ENCODE measurements around the gene BMP8A. TPM values are rescaled to one million over a fixed set of nuclear protein-coding genes. Genes with fewer than 3 reads are reported as not detected.

Gene BMP8A
- total RNA-seq, 1 donor from 2014 or later: not detected

DNA sequence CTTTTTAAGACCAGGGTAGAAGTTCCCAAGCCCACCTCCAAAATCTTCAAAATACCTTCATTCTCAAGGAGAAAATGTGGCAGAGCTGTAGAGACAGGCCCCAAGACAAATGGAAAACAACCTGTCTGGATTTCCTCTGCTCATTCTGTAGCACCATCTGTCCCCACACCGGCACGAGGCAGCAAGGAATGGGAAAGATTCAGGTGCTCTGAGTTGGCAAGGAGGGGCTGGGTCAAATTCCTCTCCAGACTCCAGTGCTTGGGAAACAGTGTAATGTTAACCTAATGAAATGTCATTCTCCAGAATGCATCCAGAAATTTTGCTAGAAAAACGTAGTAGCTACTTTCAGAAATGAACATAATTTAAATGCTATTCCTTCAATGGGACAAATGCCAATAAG is 75.9 kb downstream of the BMP8A start:
- Histone ChIP-seq H3K36me3 (peaks cover 96 to 100% of the 10 kb centered on the region in 2 donors), H3K9me3 (no peaks in the 10 kb centered on the region), H3K27me3 (no peaks in the 10 kb centered on the region), H3K4me1 (no peaks in the 10 kb centered on the region), H3K27ac (no peak overlapping the region), H3K4me3 (no peak overlapping the region)
- TF ChIP-seq, protein P1, sequence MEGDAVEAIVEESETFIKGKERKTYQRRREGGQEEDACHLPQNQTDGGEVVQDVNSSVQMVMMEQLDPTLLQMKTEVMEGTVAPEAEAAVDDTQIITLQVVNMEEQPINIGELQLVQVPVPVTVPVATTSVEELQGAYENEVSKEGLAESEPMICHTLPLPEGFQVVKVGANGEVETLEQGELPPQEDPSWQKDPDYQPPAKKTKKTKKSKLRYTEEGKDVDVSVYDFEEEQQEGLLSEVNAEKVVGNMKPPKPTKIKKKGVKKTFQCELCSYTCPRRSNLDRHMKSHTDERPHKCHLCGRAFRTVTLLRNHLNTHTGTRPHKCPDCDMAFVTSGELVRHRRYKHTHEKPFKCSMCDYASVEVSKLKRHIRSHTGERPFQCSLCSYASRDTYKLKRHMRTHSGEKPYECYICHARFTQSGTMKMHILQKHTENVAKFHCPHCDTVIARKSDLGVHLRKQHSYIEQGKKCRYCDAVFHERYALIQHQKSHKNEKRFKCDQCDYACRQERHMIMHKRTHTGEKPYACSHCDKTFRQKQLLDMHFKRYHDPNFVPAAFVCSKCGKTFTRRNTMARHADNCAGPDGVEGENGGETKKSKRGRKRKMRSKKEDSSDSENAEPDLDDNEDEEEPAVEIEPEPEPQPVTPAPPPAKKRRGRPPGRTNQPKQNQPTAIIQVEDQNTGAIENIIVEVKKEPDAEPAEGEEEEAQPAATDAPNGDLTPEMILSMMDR (IDR thresholded peaks at IDR 0.05): no peak
- intact Hi-C loops (cut with DNase I): no loop called here
- no peak for DNase-seq (ENCODE audit: low spot score in 2 of 2)

DNA sequence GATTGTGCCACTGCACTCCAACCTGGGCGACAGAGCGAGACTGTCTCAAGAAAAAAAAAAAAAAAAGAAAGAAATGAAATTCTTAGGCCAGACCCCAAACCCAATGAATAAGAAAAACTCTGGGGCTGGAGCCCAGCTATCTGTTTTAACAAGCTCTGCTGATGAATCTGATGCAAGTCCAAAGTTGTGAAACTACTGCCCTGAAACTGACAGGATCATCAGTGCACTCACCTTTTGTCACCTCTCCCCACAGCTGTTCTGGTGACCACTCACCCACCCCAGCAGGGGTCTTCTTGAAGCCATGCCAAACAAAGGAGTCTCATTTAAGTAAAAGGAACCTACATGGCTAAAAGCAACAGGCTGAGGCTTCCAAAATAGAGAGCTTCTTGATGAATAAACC is 76.8 kb downstream of the BMP8A start:
- Histone ChIP-seq H3K27ac (no peak overlapping the region), H3K4me1 (peaks cover 0 to 3% of the 10 kb centered on the region in 2 donors), H3K27me3 (no peaks in the 10 kb centered on the region), H3K4me3 (no peak overlapping the region), H3K9me3 (no peaks in the 10 kb centered on the region), H3K36me3 (peaks cover 90 to 94% of the 10 kb centered on the region in 2 donors)
- TF ChIP-seq, protein P1 (IDR thresholded peaks at IDR 0.05): no peak
- no peak for DNase-seq (ENCODE audit: low spot score in 2 of 2)
- intact Hi-C loops (cut with DNase I): no loop called here

DNA sequence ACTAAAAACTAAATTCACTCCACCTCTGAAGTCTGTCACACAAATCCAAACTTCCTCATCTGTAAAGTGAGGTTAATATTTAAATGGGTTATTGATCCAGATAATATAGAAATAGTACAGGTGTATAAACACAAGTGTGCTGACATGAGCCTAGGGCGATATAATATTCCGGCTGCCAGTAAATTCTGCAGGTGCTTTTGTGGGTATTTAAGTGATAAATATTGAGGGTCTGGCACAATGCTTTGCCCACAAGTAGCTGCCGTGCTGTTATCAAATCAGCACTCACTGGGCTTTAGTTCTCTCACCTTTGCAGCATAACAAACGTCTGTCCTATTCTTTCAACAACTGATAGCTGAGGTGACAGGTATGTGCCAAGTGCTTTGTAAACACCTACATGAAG is 77.6 kb downstream of the BMP8A start:
- no peak overlapping the region for H3K27ac ChIP-seq
- H3K36me3 ChIP-seq: peaks cover 81 to 86% of the 10 kb centered on the region in 2 donors
- TF ChIP-seq, protein P1 (IDR thresholded peaks at IDR 0.05): no peak
- no peaks in the 10 kb centered on the region for H3K9me3 ChIP-seq
- H3K4me3 ChIP-seq: no peak overlapping the region
- peaks cover 0 to 11% of the 10 kb centered on the region in 2 donors for H3K4me1 ChIP-seq
- H3K27me3 ChIP-seq: no peaks in the 10 kb centered on the region
- intact Hi-C loops (cut with DNase I): no loop called here
- no peak for DNase-seq (ENCODE audit: low spot score in 2 of 2)

DNA sequence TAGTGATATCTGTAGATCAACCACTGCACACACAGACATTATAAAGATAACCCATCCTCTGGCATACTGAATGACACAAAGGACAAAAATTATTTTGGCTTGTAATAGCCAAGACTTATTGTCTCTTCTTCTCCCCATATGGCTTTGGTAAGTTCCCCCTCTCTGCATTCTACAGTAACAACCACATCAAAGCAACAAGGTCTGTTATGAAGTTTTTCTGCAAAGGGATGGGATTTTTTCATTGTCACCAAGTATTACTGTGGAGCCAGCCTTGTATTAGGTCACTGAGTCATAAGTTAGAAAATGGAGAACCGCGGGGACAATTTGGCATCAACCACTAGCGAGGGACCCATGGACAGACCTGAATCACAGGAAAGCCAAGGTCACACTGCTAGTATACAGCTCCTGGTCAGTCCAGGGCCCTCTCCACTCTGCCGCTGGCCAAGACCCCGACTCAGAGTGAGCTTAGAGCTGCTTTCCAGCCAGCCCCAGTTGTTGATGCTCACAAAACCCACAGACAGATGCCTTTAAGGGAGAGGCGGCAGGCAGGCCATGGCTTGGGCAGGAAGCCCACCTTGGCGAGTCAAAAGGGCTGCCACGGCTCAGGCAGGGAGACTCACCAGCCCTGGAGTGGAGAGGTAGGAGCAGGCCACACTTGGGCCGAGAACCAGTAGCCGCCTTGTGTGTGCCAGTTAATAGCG is 79.2 kb downstream of the BMP8A start:
- no peaks in the 10 kb centered on the region for H3K9me3 ChIP-seq
- H3K36me3 ChIP-seq: peaks cover 69 to 70% of the 10 kb centered on the region in 2 donors
- TF ChIP-seq, protein P1 (IDR thresholded peaks at IDR 0.05): no peak
- H3K27ac ChIP-seq: no peak overlapping the region
- DNase-seq (ENCODE audit: low spot score in 2 of 2): no peak
- H3K4me1 ChIP-seq: peaks cover 3 to 19% of the 10 kb centered on the region in 2 donors
- no peaks in the 10 kb centered on the region for H3K27me3 ChIP-seq
- H3K4me3 ChIP-seq: no peak overlapping the region
- intact Hi-C loops (cut with DNase I): no loop called here

DNA sequence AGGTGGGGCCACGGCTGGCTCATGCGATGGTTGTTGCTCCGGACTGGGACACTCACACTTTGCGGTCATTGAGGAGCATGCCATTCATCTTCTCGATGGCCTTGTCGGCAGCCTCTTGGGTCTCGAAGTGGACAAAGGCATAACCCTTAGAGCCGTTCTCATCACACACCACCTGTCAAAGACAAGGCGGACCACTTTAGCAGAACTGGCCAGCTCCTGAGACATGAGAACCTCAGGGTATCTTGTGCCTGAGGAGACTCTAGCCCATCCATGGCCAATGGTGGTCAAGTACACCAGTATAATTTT is 79.7 kb downstream of the BMP8A start:
- H3K27me3 ChIP-seq: no peaks in the 10 kb centered on the region
- no peak overlapping the region for H3K4me3 ChIP-seq
- intact Hi-C loops (cut with DNase I): no loop called here
- TF ChIP-seq, protein P1 (IDR thresholded peaks at IDR 0.05): no peak
- H3K27ac ChIP-seq: no peak overlapping the region
- no peak for DNase-seq (ENCODE audit: low spot score in 2 of 2)
- H3K4me1 ChIP-seq: peaks cover 3 to 19% of the 10 kb centered on the region in 2 donors
- H3K9me3 ChIP-seq: no peaks in the 10 kb centered on the region
- H3K36me3 ChIP-seq: peaks cover 65% of the 10 kb centered on the region in 2 donors

All from ascending aorta (tissue), 2 donors.